ENCODE data around the gene ADAM12.

The ADAM12 gene

GRCh38 chr10:126090443-126090842 is 297.8 kb downstream of the ADAM12 start:
- DNase-seq (ENCODE audit: insufficient read length, low spot score) (no peak), FAIRE-seq (no peak)
- no peak for TF ChIP-seq CTCF (IDR thresholded peaks at IDR 0.05; ENCODE audit: insufficient read depth, missing control alignments)

GRCh38 chr10:126087796-126088505 is 300.3 kb downstream of the ADAM12 start:
- DNase-seq (ENCODE audit: insufficient read length, low spot score): no peak
- no peak for FAIRE-seq

GRCh38 chr10:126087153-126087680 is 301.1 kb downstream of the ADAM12 start:
- FAIRE-seq: no peak
- no peak for TF ChIP-seq CTCF (IDR thresholded peaks at IDR 0.05; ENCODE audit: insufficient read depth, missing control alignments)
- no peak for DNase-seq (ENCODE audit: insufficient read length, low spot score)

More at GRCh38 chr10:126087796-126088505, 300.3 kb downstream of the ADAM12 start:
- TF ChIP-seq CTCF (IDR thresholded peaks at IDR 0.05; ENCODE audit: insufficient read depth, missing control alignments): no peak

- FAIRE-seq (no peak), DNase-seq (ENCODE audit: insufficient read length, low spot score) (no peak)
- TF ChIP-seq CTCF (IDR thresholded peaks at IDR 0.05; ENCODE audit: insufficient read depth, missing control alignments): no peak
These were observed 302.5 kb downstream of the ADAM12 start for GRCh38 chr10:126085806-126086205.

GRCh38 chr10:126084369-126084768 is 303.9 kb downstream of the ADAM12 start:
- DNase-seq (ENCODE audit: insufficient read length, low spot score) (no peak), FAIRE-seq (no peak)
- no peak for TF ChIP-seq CTCF (IDR thresholded peaks at IDR 0.05; ENCODE audit: insufficient read depth, missing control alignments)

GRCh38 chr10:126083009-126083408 is 305.3 kb downstream of the ADAM12 start:
- DNase-seq (ENCODE audit: insufficient read length, low spot score) (no peak), FAIRE-seq (no peak)
- TF ChIP-seq CTCF (IDR thresholded peaks at IDR 0.05; ENCODE audit: insufficient read depth, missing control alignments): no peak

- FAIRE-seq (no peak), DNase-seq (ENCODE audit: insufficient read length, low spot score) (no peak)
- TF ChIP-seq CTCF (IDR thresholded peaks at IDR 0.05; ENCODE audit: insufficient read depth, missing control alignments): no peak
These were observed 306.3 kb downstream of the ADAM12 start for GRCh38 chr10:126081841-126082466.
